NB4 (cell line): Measurements from ENCODE around the gene CDH4.

Source experiments
- DNase-seq: peaks from one replicate; pipeline ENCODE4 v3.0.0; 2010; ENCODE audit warnings: low read depth
- H3K4me3 ChIP-seq: one replicate; pipeline ENCODE4 v1.5.1; 2011; ENCODE audit warnings: mild to moderate bottlenecking, low read depth, low read length, moderate library complexity
- CTCF ChIP-seq: IDR thresholded peaks from one replicate; pipeline ENCODE4 v1.5.1; 2012; ENCODE audit warnings: low read depth, low read length
- MAX ChIP-seq: IDR thresholded peaks from 2 replicates; pipeline ENCODE4 v1.6.1; 2011; ENCODE audit warnings: low read depth, low read length
- MYC ChIP-seq: IDR thresholded peaks from 2 replicates; pipeline ENCODE4 v1.6.1; 2011; ENCODE audit warnings: low read depth, low read length
- POLR2A ChIP-seq: IDR thresholded peaks from 2 replicates; pipeline ENCODE4 v1.6.1; 2011; ENCODE audit warnings: mild to moderate bottlenecking; ENCODE audit not compliant: insufficient read length; ENCODE audit errors: extremely low read depth

CDH4 gene

GRCh38 chr20:61819921-61820825 lies 568.1 kb downstream of the CDH4 start:
- TF ChIP-seq CTCF, result no peak
- no peak for TF ChIP-seq MYC
- no peak for TF ChIP-seq POLR2A
- TF ChIP-seq MAX, result no peak
- no peak for DNase-seq
- H3K4me3 ChIP-seq, result no peak overlapping the region

- TF ChIP-seq POLR2A, result no peak
- no peak for TF ChIP-seq CTCF
- TF ChIP-seq MAX, result no peak
- no peak for TF ChIP-seq MYC
- no peak overlapping the region for H3K4me3 ChIP-seq
- no peak for DNase-seq
These were observed 569.7 kb downstream of the CDH4 start for GRCh38 chr20:61821735-61822134.

- DNase-seq, result no peak
- no peak for TF ChIP-seq CTCF
- TF ChIP-seq MAX, result no peak
- TF ChIP-seq MYC, result no peak
- no peak for TF ChIP-seq POLR2A
- no peak overlapping the region for H3K4me3 ChIP-seq
These were observed 570.3 kb downstream of the CDH4 start for GRCh38 chr20:61822396-61822795.

GRCh38 chr20:61823242-61823641 lies 571.2 kb downstream of the CDH4 start:
- DNase-seq, result no peak
- H3K4me3 ChIP-seq, result no peak overlapping the region
- TF ChIP-seq MYC (no peak), POLR2A (no peak)

- DNase-seq, result no peak
- no peak overlapping the region for H3K4me3 ChIP-seq
- TF ChIP-seq CTCF (no peak), MYC (no peak), MAX (no peak), POLR2A (no peak)
These were observed 576.8 kb downstream of the CDH4 start for GRCh38 chr20:61828891-61829290.

- H3K4me3 ChIP-seq, result no peak overlapping the region
- TF ChIP-seq CTCF (no peak), MYC (no peak), MAX (no peak), POLR2A (no peak)
- no peak for DNase-seq
These were observed 577.5 kb downstream of the CDH4 start for GRCh38 chr20:61829526-61829925.
